ENCODE data around the gene SLC24A3.
"Not testable (repeated sequence)": the region's sequence is repeated elsewhere in the genome, so short reads cannot be mapped to it uniquely, and the experiment has no call there.

The SLC24A3 gene

DNA sequence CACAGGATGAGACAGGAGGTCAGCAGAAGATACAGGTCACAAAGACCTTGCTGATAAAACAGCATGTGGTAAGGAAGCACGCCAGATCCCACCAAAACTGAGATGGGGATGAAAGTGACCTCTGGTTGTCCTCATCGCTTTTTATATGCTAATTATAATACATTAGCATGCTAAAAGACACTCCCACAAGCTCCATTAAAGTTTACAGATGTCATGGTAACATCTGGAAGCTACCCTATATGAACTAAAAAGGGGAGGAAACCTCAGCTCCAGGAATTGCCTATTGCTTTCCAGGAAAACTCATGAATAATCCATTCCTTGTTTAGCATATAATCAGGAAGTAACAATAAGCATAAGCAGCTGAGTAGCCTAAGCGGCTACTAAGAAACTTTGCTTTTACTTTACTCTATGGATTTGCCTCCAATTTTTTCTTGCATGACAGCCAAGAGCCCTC is 537.2 kb downstream of the SLC24A3 start:
- no peak overlapping the region for H2BK5ac ChIP-seq (ENCODE audit: low read depth, low read length, poor library complexity)
- H3K4me2 ChIP-seq (ENCODE audit: low read length), result no peak overlapping the region
- no peak overlapping the region for H3K18ac ChIP-seq (ENCODE audit: low read length)
- H3K4me1 ChIP-seq (ENCODE audit: control insufficient read depth in 1 of 2, insufficient read depth in 2 of 2, low read length in 2 of 2), result peaks cover 0 to 5% of the 10 kb centered on the region in 2 experiments
- no peaks in the 10 kb centered on the region for H3K27me3 ChIP-seq (ENCODE audit: insufficient read depth, low read length)
- WGBS (ENCODE audit: extremely low coverage, insufficient coverage, insufficient read length), result no CpG with 5 or more reads among the region's 3 CpGs
- H2AK5ac ChIP-seq (ENCODE audit: low read length), result no peak overlapping the region
- DNase-seq, result no peak
- no peak overlapping the region for H3K4me3 ChIP-seq (ENCODE audit: low read depth, low read length)
- H3K27ac ChIP-seq (ENCODE audit: low read depth, low read length), result no peak overlapping the region
- no peak overlapping the region for H4K12ac ChIP-seq (ENCODE audit: low read depth, low read length)
- H2BK12ac ChIP-seq (ENCODE audit: low read length), result no peak overlapping the region
- H3K79me1 ChIP-seq (ENCODE audit: low read length), result no peaks in the 10 kb centered on the region
- H3K79me2 ChIP-seq (ENCODE audit: control insufficient read depth, insufficient read depth, low read length, poor library complexity), result no peaks in the 10 kb centered on the region
- H3K23ac ChIP-seq (ENCODE audit: low read length), result no peak overlapping the region
- no peak overlapping the region for H4K91ac ChIP-seq (ENCODE audit: low read depth, low read length)
- no peak overlapping the region for H2AFZ ChIP-seq (ENCODE audit: insufficient read depth, low read length, poor library complexity)
- H3K9ac ChIP-seq (ENCODE audit: low read length), result no peak overlapping the region
- no peak overlapping the region for H2BK120ac ChIP-seq (ENCODE audit: insufficient read depth, low read length, poor library complexity)
- no peak overlapping the region for H3K14ac ChIP-seq (ENCODE audit: low read length)
- peaks cover 2% of the 10 kb centered on the region for H3K9me3 ChIP-seq (ENCODE audit: insufficient read depth, low read depth, low read length)
- no peak overlapping the region for H3K4ac ChIP-seq (ENCODE audit: low read depth, low read length)
- no peaks in the 10 kb centered on the region for H3K36me3 ChIP-seq (ENCODE audit: control insufficient read depth in 1 of 2, insufficient read depth in 2 of 2, low read length in 2 of 2)
- H4K8ac ChIP-seq (ENCODE audit: low read depth, low read length), result no peak overlapping the region

DNA sequence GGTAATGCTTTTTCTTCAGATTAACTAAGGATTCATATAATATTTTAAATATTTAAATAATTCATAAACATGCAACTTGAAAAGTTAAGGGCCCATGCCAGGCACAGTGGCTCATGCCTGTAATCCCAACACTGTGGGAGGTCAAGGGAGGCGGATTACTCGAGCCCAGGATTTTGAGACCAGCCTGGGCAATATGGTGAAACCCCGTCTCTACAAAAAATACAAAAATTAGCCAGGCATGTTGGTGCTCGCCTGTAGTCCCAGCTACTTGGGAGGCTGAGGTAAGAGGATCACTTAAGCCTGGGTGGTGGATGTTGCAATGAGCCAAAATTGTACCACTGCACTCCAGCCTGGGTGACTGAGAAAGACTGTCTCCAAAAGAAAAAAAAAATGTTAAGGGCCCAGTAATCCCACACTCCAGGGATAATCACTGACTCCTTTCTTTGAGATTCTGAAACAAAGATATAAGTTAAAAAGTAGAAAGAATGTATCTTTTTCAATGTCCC is 537.7 kb downstream of the SLC24A3 start:
- no peak overlapping the region for H3K4me2 ChIP-seq (ENCODE audit: low read length)
- no peak overlapping the region for H2AK5ac ChIP-seq (ENCODE audit: low read length)
- no peak overlapping the region for H3K18ac ChIP-seq (ENCODE audit: low read length)
- H3K14ac ChIP-seq (ENCODE audit: low read length), result no peak overlapping the region
- H3K4me1 ChIP-seq (ENCODE audit: control insufficient read depth in 1 of 2, insufficient read depth in 2 of 2, low read length in 2 of 2), result peaks cover 0 to 5% of the 10 kb centered on the region in 2 experiments
- H3K9me3 ChIP-seq (ENCODE audit: insufficient read depth, low read depth, low read length), result no peaks in the 10 kb centered on the region
- H4K12ac ChIP-seq (ENCODE audit: low read depth, low read length), result no peak overlapping the region
- H2AFZ ChIP-seq (ENCODE audit: insufficient read depth, low read length, poor library complexity), result no peak overlapping the region
- DNase-seq, result no peak
- no peaks in the 10 kb centered on the region for H3K79me2 ChIP-seq (ENCODE audit: control insufficient read depth, insufficient read depth, low read length, poor library complexity)
- H3K4ac ChIP-seq (ENCODE audit: low read depth, low read length), result no peak overlapping the region
- H2BK5ac ChIP-seq (ENCODE audit: low read depth, low read length, poor library complexity), result no peak overlapping the region
- no peak overlapping the region for H3K4me3 ChIP-seq (ENCODE audit: low read depth, low read length)
- no peak overlapping the region for H2BK120ac ChIP-seq (ENCODE audit: insufficient read depth, low read length, poor library complexity)
- WGBS (ENCODE audit: extremely low coverage, insufficient coverage, insufficient read length), result no CpG with 5 or more reads among the region's 4 CpGs
- H3K27ac ChIP-seq (ENCODE audit: low read depth, low read length), result no peak overlapping the region
- no peaks in the 10 kb centered on the region for H3K27me3 ChIP-seq (ENCODE audit: insufficient read depth, low read length)
- H2BK12ac ChIP-seq (ENCODE audit: low read length), result no peak overlapping the region
- no peak overlapping the region for H3K23ac ChIP-seq (ENCODE audit: low read length)
- H3K79me1 ChIP-seq (ENCODE audit: low read length), result no peaks in the 10 kb centered on the region
- H4K91ac ChIP-seq (ENCODE audit: low read depth, low read length), result no peak overlapping the region
- H3K36me3 ChIP-seq (ENCODE audit: control insufficient read depth in 1 of 2, insufficient read depth in 2 of 2, low read length in 2 of 2), result no peaks in the 10 kb centered on the region
- H4K8ac ChIP-seq (ENCODE audit: low read depth, low read length), result no peak overlapping the region
- no peak overlapping the region for H3K9ac ChIP-seq (ENCODE audit: low read length)

DNA sequence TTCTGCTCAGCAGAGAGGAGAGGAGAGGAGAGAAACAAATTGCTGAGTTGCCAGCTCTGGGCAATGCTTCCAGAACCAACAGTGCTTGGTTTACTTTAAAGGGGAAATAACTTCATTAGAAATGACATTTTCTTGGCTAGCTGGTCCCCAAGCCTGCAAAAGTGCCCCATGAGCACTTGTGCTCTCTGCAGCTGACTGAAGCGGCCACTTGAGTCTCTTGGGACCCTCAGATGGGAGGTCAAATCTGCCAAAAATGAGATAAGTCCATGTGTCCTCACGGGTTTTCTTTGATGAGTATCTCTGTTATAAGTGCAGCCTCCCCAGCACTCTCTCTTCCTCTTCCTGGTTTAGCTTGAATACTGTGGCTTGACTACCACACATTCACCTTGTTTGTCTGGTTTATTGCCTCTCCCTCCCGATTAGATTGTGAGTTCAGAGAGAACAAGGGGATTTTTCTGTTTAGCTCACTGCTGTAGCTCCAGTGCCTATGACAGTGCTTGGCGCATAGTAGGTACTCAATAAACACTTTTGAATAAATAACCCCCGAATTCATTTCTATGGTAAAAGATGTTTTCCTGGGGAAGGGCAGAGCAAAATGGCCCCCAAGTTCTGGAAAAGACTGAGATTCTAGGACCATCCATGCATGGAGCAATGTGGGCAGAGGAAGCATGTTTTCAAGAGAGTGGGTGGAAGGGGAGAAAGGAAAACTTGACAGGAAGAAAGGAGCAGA is 538.6 kb downstream of the SLC24A3 start:
- H3K4me2 ChIP-seq (ENCODE audit: low read length), result no peak overlapping the region
- no peaks in the 10 kb centered on the region for H3K27me3 ChIP-seq (ENCODE audit: insufficient read depth, low read length)
- no peak overlapping the region for H3K4ac ChIP-seq (ENCODE audit: low read depth, low read length)
- H3K23ac ChIP-seq (ENCODE audit: low read length), result no peak overlapping the region
- no peak overlapping the region for H3K9ac ChIP-seq (ENCODE audit: low read length)
- DNase-seq, result no peak
- no peak overlapping the region for H3K18ac ChIP-seq (ENCODE audit: low read length)
- H3K14ac ChIP-seq (ENCODE audit: low read length), result no peak overlapping the region
- H3K4me3 ChIP-seq (ENCODE audit: low read depth, low read length), result no peak overlapping the region
- no peak overlapping the region for H2BK5ac ChIP-seq (ENCODE audit: low read depth, low read length, poor library complexity)
- H3K4me1 ChIP-seq (ENCODE audit: control insufficient read depth in 1 of 2, insufficient read depth in 2 of 2, low read length in 2 of 2), result peaks cover 0 to 5% of the 10 kb centered on the region in 2 experiments
- H2BK120ac ChIP-seq (ENCODE audit: insufficient read depth, low read length, poor library complexity), result no peak overlapping the region
- no CpG with 5 or more reads among the region's 5 CpGs for WGBS (ENCODE audit: extremely low coverage, insufficient coverage, insufficient read length)
- H3K79me2 ChIP-seq (ENCODE audit: control insufficient read depth, insufficient read depth, low read length, poor library complexity), result no peaks in the 10 kb centered on the region
- no peaks in the 10 kb centered on the region for H3K36me3 ChIP-seq (ENCODE audit: control insufficient read depth in 1 of 2, insufficient read depth in 2 of 2, low read length in 2 of 2)
- H2AK5ac ChIP-seq (ENCODE audit: low read length), result no peak overlapping the region
- no peak overlapping the region for H4K12ac ChIP-seq (ENCODE audit: low read depth, low read length)
- no peaks in the 10 kb centered on the region for H3K9me3 ChIP-seq (ENCODE audit: insufficient read depth, low read depth, low read length)
- H3K27ac ChIP-seq (ENCODE audit: low read depth, low read length), result no peak overlapping the region
- H2AFZ ChIP-seq (ENCODE audit: insufficient read depth, low read length, poor library complexity), result no peak overlapping the region
- no peak overlapping the region for H4K91ac ChIP-seq (ENCODE audit: low read depth, low read length)
- no peak overlapping the region for H4K8ac ChIP-seq (ENCODE audit: low read depth, low read length)
- no peak overlapping the region for H2BK12ac ChIP-seq (ENCODE audit: low read length)
- H3K79me1 ChIP-seq (ENCODE audit: low read length), result no peaks in the 10 kb centered on the region

DNA sequence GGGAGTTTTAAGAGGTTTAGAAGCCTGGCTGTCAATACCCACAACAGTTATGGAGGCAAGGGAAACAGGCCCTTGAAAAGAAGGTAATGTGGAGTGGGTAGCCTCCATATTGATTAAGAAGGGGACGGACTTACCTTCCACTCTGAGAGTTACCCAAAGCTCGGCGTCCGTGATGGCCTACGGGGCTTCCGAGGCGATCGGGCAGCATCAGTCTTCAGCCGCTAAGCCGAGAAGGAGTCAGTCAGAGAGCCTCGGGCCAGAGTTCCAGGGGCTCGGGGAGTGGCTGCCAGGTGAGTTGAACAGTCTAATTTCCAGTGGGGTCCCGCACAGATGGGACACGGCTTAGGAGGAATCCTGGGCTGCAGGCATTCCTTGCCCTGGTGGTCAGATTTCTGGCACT is 541.8 kb downstream of the SLC24A3 start:
- H3K79me2 ChIP-seq (ENCODE audit: control insufficient read depth, insufficient read depth, low read length, poor library complexity), result peaks cover 14% of the 10 kb centered on the region
- not testable (repeated sequence) for H2BK5ac ChIP-seq (ENCODE audit: low read depth, low read length, poor library complexity); DNase-seq; H3K4me3 ChIP-seq (ENCODE audit: low read depth, low read length); H4K12ac ChIP-seq (ENCODE audit: low read depth, low read length); H2BK120ac ChIP-seq (ENCODE audit: insufficient read depth, low read length, poor library complexity); H2AFZ ChIP-seq (ENCODE audit: insufficient read depth, low read length, poor library complexity); H2BK12ac ChIP-seq (ENCODE audit: low read length); H2AK5ac ChIP-seq (ENCODE audit: low read length); H3K9ac ChIP-seq (ENCODE audit: low read length); H3K27ac ChIP-seq (ENCODE audit: low read depth, low read length); H3K18ac ChIP-seq (ENCODE audit: low read length); H4K91ac ChIP-seq (ENCODE audit: low read depth, low read length); H3K4me2 ChIP-seq (ENCODE audit: low read length); H4K8ac ChIP-seq (ENCODE audit: low read depth, low read length); H3K4ac ChIP-seq (ENCODE audit: low read depth, low read length); H3K14ac ChIP-seq (ENCODE audit: low read length); H3K27me3 ChIP-seq (ENCODE audit: insufficient read depth, low read length); H3K9me3 ChIP-seq (ENCODE audit: insufficient read depth, low read depth, low read length); H3K23ac ChIP-seq (ENCODE audit: low read length); H3K36me3 ChIP-seq (ENCODE audit: control insufficient read depth in 1 of 2, insufficient read depth in 2 of 2, low read length in 2 of 2)
- no CpG with 5 or more reads among the region's 14 CpGs for WGBS (ENCODE audit: extremely low coverage, insufficient coverage, insufficient read length)
- peaks cover 3 to 10% of the 10 kb centered on the region in 2 experiments for H3K4me1 ChIP-seq (ENCODE audit: control insufficient read depth in 1 of 2, insufficient read depth in 2 of 2, low read length in 2 of 2)
- peaks cover 21% of the 10 kb centered on the region for H3K79me1 ChIP-seq (ENCODE audit: low read length)
